Neural progenitor cell (in vitro differentiated cells): ENCODE data around the gene CAPN15.

ENCODE experiments used
- CTCF ChIP-seq: fragments of 200-600 bp; sonication (generic); IDR thresholded peaks from 2 replicates; pipeline ENCODE4 v1.5.1; 2017; ENCODE audit warnings: antibody characterized with exemption, mild to moderate bottlenecking
- EZH2 ChIP-seq: fragments of 200-600 bp; sonication (generic); IDR thresholded peaks from 2 replicates; pipeline ENCODE4 v1.6.1; 2017; ENCODE audit warnings: antibody characterized with exemption, mild to moderate bottlenecking, moderate library complexity
- EZH2phosphoT487 ChIP-seq: fragments of 200-600 bp; sonication (generic); IDR thresholded peaks from 2 replicates; pipeline ENCODE4 v1.6.1; 2017; ENCODE audit warnings: antibody characterized with exemption

GRCh38 chr16:534135-534534, 6.6 kb downstream of the CAPN15 start:
- TF ChIP-seq CTCF, result no peak
- TF ChIP-seq EZH2phosphoT487, result no peak
- no peak for TF ChIP-seq EZH2
